IPS-NIHi11 (cell line): Measurements from ENCODE around the gene RETSAT.
"Not testable (repeated sequence)": the region's sequence is repeated elsewhere in the genome, so short reads cannot be mapped to it uniquely, and the experiment has no call there.

Experiments used
- DNase-seq: peaks from one replicate; pipeline ENCODE4 v3.0.0; 2012; ENCODE audit warnings: mixed read lengths, low spot score

Gene RETSAT

GRCh38 chr2:85378257-85378656, 23.9 kb upstream of the RETSAT start:
- no peak for DNase-seq

- DNase-seq, result no peak
Observed at GRCh38 chr2:85377083-85377482, 22.8 kb upstream of the RETSAT start.

GRCh38 chr2:85376291-85377065, 22.1 kb upstream of the RETSAT start:
- DNase-seq, result no peak

DNA sequence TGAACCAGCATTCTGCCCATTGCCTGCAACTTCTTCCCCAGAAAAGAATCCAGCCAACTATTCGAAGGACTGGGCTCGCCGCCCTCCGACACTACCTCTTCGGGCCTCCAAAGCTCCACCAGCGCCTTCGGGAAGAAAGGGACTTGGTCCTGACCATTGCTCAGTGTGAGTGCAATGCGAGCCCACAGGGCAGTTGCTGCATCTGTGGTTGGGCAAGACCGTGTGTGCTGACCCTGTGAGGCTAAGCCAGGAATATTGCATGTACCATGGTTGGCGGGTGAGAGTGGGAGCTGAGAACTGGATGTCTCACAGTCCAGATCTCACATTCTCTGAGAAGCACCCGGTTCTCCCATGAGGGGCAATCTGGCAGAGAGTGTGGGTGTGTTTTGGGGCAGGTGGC, 16.7 kb upstream of the RETSAT start:
- DNase-seq, result no peak

DNA sequence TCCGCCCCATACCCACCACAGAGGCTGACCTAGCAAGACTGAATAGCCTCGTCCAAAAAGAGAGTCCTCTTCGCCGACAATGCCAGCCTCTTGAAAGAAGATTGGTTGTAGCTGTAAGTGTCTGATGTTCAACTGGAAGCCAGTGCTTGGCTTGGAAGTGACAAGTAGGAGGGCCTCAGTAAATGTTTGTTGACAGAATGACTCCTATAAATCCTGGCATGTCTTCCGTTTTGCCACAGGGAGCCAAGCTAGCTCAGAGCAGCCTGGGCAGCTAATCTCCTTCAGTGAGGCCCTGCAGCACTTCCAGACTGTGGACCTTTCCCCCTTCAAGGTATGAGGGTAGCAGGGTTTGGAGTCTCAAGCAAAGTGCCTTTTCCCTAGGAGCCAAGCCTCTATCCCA, 15.2 kb upstream of the RETSAT start:
- DNase-seq, result no peak

- no peak for DNase-seq
Observed at GRCh38 chr2:85368921-85369320, 14.6 kb upstream of the RETSAT start.

DNA sequence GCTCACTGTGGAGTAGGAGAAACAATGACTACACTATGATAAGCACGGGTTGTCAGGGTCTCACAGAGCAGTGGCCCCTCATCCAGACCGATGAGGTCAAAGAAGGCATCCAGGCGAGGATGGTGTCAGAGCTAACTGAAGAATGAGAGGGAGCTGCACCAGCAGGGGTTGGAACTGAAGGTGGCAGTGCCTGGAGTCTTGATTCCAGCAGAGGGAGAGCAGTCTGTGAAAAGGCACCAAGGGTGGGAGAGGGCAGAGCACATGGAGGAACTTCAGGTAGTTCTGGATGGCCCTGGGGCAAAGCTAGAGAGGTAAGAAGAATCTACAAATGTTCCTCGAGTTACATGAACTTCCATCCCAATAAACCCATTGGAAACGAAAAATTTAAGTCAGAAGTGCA, 12.9 kb upstream of the RETSAT start:
- no peak for DNase-seq

DNA sequence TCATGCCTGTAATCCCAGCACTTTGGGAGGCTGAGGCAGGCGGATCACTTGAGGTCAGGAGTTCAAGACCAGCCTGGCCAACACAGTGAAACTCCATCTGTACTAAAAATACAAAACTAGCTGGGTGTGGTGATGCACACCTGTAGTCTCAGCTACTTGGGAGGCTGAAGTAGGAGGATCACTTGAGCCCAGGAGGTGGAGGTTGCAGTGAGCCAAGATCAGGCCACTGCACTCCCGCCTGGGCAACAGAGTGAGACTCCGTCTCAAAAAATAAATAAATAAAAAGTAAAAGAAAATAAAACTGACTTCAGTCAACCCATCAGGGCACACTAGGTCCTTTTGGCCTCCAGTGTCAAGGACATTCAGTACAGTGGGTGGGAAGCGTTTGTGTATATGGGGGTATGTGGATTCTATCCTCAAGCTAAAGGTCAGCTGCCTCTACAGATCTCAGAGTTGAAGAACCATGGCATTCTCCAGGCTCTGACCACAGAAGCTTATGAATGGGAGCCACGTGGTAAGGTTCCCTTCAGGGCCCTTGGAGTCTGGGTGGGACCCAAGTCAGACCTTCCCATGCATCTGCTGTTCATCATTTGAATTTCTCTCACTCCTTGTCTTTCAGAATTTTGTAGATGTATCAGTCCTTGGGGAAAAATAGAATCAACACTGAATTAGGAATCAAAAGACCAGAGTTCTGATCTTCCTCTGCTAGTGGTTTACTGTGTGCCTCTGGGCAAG, 8.5 kb upstream of the RETSAT start:
- not testable (repeated sequence) for DNase-seq

DNA sequence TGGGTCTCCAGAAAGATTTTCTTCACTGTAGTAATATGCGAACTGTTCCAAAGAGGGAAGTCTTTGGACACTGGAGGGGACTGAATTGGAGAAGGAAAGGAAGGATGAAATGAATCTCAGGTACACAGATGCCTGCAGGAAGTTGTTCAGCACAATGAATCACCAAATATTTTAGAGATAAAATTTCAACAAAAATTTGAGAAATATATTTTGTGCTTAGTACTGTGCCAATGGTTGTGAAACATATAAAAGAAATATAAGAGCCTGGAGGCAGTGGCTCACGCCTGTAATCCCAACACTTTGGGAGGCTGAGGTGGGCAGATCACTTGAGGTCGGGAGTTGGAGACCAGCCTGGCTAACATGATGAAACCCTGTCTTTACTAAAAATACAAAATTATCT, 3.4 kb upstream of the RETSAT start:
- DNase-seq, result no peak

DNA sequence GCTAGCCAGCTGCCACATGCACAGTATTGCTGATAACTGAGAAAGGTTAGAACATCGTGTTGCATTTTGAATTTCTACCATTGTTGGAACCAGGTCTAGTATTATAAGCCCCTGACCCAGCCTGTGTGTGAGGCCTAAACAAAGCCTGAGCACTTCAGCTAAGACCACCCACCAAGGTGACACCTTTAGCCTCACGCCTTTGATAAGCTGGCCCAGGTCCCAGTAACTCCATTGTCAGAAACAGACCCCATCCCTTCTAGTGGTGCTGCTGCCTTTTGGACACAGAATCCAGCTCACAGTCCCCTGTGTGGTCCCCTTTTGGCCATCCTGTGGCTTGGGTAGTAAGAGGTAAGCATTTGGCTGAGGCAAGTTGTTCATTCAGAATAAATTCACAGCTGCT, 1.9 kb upstream of the RETSAT start:
- no peak for DNase-seq

GRCh38 chr2:85355521-85355920, 1.2 kb upstream of the RETSAT start:
- DNase-seq, result no peak

- no peak for DNase-seq
Observed at GRCh38 chr2:85355073-85355410, 714 bp upstream of the RETSAT start.

GRCh38 chr2:85353876-85354285, 447 bp downstream of the RETSAT start:
- DNase-seq, result peak; percentile 34

GRCh38 chr2:85347599-85347998, 6.7 kb downstream of the RETSAT start:
- DNase-seq, result no peak

GRCh38 chr2:85344356-85344954, 9.9 kb downstream of the RETSAT start:
- DNase-seq, result no peak

DNA sequence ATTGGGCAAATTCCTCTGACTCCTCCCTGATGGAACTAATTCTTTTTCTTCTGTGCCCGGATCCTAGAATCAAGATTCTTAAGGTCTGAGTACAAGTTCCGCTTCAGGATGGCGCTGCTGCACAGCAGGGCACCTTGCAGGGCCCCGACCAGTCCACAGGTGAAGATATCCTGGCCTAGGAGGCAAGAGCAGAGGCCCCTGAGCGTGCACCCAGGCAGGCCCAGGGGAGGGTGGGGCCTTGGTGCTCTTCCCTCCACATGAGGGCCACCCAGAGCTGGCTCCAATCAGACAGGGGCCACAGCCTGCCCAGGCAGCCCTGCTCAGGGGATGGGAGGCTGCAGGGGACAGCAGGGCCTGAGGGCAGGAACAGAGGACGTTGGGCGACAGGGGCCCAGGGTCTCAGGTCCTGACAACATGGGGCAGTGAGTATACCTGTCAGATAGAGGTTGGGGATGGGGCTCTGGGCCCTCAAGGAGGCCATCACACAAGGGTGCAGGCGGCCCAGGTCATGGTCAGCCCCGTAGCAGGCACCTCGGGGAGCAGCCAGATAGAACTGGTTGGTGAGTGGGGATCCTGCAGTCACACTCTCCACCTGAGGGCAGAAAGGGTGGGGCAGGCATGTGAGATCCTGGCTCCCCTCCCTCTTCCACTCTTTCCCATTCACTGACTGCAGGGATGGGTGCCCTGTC, 11.0 kb downstream of the RETSAT start:
- not testable (repeated sequence) for DNase-seq

DNA sequence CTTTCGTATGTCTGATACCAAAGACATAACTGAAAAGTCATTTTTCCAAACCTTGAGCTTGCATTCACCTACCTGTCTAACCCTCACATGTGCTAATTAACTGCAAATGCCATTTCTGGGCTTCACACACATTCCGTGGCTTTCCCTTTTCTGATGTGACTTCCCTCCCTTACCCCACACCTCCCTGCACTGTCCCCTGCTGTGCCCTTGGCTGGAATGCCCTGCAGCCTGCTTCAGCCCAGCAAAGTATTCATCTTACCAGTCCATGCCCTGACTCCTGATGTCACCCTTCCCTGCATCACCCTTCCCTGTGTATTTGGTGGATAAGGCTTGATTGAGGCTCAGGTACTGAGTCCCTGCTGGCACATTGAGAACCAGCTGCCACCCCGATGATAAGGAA, 12.2 kb downstream of the RETSAT start:
- DNase-seq, result peak; percentile 49

- no peak for DNase-seq
Observed at GRCh38 chr2:85341269-85342029, 12.9 kb downstream of the RETSAT start.

GRCh38 chr2:85340034-85340892, 14.1 kb downstream of the RETSAT start:
- DNase-seq, result no peak

DNA sequence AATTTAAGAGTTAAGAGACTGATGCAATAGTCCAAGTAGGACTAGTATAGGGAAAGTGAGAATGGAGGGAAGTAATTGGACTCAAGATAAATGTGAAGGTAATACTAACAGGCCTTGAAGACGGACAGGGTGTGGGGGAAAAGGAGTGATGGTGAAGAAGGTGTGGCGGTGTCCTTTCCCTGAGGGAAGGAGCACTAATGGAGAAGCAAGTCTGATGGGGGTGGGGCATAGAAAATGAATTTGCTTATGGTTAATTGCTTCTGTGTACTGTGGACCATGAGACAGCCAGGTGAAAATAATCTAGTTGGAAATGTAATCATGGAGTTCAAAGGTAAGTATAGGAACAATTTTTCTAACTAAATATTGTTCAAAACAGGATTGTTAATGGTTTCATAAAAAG, 19.4 kb downstream of the RETSAT start:
- DNase-seq, result no peak

GRCh38 chr2:85333877-85334276, 20.5 kb downstream of the RETSAT start:
- DNase-seq, result not testable (repeated sequence)
